K562 (cell line): ENCODE data around the gene IDH1. TPM values are rescaled to one million over a fixed set of nuclear protein-coding genes. Genes with fewer than 3 reads are reported as not detected.

ENCODE experiments used
- ZEB2 ChIP-seq: fragments of 450-650 bp; IDR thresholded peaks from 2 replicates; pipeline ENCODE4 v1.6.1; 2016
- polyA plus RNA-seq, 8 experiments: library from polyadenylated mRNA; depleted of rRNA in 4 of 8; stranded (reverse) in 5 of 8; unstranded in 3 of 8; fragments of >200 nt; fragmentation: Nextera tagmentation in 2 of 8; fragmentation: Illumina TruSeq in 1 of 8; extraction: Ambion mirVana in 2 of 8; extraction: Trizol in 1 of 8; gene quantifications; 2 replicates each; pipeline versions ENCODE4 v1.2.1 to v1.2.3, GENCODE V29; 2011 to 2014; ENCODE audit warnings: inconsistent platforms in 1 of 8, missing spikeins in 1 of 8
- total RNA-seq, 7 experiments: library from RNA; depleted of rRNA in 6 of 7; stranded (reverse); fragments of >200 nt in 6 of 7; fragmentation: Illumina TruSeq in 2 of 7; extraction: Trizol in 2 of 7; gene quantifications; 2 replicates each; pipeline versions ENCODE4 v1.2.1 to v1.2.3, GENCODE V29; 2011 to 2021; ENCODE audit warnings: low replicate concordance in 1 of 7
- TF ChIP-seq, protein P1 (sequence below), 2 experiments: fragments of 450-650 bp; IDR thresholded peaks; 2 replicates each; pipeline ENCODE4 v1.6.1; 2018; ENCODE audit warnings: mild to moderate bottlenecking in 2 of 2, low read depth in 1 of 2; ENCODE audit not compliant: partially characterized antibody in 2 of 2
- TF ChIP-seq, protein P2 (sequence below): fragments of 150-350 bp; IDR thresholded peaks from 2 replicates; pipeline ENCODE4 v1.6.1; 2014; ENCODE audit warnings: low read depth, mild to moderate bottlenecking, low read length, borderline replicate concordance

IDH1 gene
- total and polyA plus RNA-seq, 9 of the 15 experiments (the other 6 are each of a cell fraction or from before 2014, with no cell fraction given) = 61.9 to 194 (median 101) TPM

DNA sequence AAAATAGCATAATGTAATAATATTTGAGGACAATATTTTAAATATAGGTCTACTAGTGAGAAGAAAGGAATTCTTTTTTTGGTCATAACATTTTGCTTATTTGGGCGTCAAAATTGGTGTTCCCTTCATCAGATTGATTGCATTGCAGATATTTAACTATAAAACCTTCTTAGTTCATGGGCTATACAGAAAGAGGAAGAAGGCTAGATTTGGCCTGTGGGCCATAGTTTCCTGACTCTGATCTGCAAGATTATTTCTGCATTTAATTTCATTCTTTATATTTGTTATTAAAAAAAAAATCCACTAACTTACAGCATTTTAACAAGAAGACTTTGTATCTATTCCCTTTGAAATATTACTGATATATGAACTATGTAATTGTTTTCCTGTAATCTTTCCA is 43.1 kb upstream of the IDH1 start (continued):
- TF ChIP-seq, protein P1, sequence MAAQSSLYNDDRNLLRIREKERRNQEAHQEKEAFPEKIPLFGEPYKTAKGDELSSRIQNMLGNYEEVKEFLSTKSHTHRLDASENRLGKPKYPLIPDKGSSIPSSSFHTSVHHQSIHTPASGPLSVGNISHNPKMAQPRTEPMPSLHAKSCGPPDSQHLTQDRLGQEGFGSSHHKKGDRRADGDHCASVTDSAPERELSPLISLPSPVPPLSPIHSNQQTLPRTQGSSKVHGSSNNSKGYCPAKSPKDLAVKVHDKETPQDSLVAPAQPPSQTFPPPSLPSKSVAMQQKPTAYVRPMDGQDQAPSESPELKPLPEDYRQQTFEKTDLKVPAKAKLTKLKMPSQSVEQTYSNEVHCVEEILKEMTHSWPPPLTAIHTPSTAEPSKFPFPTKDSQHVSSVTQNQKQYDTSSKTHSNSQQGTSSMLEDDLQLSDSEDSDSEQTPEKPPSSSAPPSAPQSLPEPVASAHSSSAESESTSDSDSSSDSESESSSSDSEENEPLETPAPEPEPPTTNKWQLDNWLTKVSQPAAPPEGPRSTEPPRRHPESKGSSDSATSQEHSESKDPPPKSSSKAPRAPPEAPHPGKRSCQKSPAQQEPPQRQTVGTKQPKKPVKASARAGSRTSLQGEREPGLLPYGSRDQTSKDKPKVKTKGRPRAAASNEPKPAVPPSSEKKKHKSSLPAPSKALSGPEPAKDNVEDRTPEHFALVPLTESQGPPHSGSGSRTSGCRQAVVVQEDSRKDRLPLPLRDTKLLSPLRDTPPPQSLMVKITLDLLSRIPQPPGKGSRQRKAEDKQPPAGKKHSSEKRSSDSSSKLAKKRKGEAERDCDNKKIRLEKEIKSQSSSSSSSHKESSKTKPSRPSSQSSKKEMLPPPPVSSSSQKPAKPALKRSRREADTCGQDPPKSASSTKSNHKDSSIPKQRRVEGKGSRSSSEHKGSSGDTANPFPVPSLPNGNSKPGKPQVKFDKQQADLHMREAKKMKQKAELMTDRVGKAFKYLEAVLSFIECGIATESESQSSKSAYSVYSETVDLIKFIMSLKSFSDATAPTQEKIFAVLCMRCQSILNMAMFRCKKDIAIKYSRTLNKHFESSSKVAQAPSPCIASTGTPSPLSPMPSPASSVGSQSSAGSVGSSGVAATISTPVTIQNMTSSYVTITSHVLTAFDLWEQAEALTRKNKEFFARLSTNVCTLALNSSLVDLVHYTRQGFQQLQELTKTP (IDR thresholded peaks at IDR 0.05; ENCODE audit: low read depth in 1 of 2, partially characterized antibody in 2 of 2) = no peak
- TF ChIP-seq, protein P2, sequence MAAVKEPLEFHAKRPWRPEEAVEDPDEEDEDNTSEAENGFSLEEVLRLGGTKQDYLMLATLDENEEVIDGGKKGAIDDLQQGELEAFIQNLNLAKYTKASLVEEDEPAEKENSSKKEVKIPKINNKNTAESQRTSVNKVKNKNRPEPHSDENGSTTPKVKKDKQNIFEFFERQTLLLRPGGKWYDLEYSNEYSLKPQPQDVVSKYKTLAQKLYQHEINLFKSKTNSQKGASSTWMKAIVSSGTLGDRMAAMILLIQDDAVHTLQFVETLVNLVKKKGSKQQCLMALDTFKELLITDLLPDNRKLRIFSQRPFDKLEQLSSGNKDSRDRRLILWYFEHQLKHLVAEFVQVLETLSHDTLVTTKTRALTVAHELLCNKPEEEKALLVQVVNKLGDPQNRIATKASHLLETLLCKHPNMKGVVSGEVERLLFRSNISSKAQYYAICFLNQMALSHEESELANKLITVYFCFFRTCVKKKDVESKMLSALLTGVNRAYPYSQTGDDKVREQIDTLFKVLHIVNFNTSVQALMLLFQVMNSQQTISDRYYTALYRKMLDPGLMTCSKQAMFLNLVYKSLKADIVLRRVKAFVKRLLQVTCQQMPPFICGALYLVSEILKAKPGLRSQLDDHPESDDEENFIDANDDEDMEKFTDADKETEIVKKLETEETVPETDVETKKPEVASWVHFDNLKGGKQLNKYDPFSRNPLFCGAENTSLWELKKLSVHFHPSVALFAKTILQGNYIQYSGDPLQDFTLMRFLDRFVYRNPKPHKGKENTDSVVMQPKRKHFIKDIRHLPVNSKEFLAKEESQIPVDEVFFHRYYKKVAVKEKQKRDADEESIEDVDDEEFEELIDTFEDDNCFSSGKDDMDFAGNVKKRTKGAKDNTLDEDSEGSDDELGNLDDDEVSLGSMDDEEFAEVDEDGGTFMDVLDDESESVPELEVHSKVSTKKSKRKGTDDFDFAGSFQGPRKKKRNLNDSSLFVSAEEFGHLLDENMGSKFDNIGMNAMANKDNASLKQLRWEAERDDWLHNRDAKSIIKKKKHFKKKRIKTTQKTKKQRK = no peak
- no peak for TF ChIP-seq ZEB2
